ENCODE results near the gene DLG1.

DLG1 gene

GRCh38 chr3:197029511-197030167 lies 268.8 kb downstream of the DLG1 start, which contains the start of gene MELTF:
TSS of gene MELTF (minus strand) at chr3:197029817. CDS start at chr3:197029702, 115 bp downstream.
- DNase-seq (ENCODE audit: low spot score) = no peak

DNA sequence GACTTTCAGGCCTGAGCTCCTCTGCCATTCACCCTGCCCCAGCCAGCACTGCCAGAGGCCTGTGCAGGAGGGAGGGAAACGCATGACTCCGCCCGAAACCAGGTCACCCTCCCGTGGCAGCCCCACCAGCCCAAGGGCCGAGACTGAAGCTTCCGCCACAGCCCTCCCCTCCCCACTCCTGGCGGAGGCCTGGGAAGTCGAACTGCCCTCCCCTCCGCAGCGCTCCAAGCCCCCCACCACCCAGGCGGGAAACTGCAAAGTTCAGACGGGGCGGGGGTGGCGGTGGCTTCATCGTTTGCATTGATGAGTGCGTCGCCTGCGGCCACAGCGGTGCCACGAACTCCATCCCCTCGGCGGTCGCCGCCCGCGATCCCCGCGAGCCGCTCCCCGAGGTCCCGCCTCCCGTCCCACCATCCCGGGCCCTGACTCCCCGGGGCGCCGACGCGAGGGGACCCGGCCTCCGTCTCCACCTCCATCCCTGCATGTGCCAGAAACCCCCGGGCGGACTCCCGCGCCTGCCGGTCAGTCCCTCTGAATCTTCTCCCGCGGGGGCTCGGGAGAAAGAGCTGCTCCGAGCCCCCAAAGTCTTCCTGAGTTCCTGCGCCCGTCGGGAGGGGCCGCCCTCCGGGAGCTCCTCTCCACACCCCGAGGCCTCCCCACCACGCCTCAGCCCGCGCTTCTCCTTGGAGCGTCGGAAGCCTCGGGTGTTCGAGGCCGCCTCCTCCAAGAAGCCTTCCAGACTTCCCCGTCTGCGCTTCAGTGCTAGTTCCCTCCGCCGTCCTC lies 269.5 kb downstream of the DLG1 start:
- DNase-seq (ENCODE audit: low spot score) = no peak

DNA sequence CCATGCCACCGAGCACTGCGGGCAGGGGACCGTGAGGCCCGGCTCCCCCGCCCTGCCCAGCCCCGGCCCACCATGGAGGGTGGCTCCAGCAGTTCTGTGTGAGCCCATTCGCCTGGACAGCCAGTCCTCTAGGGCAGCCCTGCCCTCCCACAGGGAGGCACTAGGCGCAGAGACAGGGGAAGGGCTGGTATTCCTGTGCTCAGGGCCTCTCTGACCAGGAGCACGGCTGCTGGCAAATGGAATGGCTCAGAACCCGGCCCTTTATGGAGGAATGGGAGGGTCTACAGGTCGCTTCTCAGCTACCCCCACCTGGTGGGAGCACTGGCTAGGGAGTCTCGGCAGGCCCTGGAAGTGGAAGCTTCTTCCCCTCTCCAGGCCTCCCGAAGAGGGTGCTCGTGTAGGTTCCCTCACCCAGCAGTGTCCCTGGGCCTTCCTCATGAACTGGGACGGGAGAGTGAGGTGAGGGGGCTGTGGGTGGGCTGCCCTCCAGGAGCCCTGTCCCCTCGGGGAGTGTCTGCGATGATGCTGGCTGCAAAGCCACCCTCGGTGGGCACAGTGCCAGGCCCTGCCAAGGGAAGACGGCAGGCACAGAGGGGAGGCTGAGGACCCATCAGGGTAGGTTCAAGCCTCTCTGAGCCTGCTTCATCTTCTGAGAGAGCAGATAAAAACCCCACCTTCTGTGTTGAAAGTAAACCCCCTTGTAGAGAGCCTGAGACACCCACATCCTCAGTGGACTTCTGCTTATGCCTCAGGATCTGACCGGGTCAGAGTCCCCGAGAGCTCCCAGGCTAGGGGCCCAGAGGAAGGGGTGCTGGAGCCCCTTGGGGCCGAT lies 270.3 kb downstream of the DLG1 start:
- DNase-seq (ENCODE audit: low spot score) = no peak

DNA sequence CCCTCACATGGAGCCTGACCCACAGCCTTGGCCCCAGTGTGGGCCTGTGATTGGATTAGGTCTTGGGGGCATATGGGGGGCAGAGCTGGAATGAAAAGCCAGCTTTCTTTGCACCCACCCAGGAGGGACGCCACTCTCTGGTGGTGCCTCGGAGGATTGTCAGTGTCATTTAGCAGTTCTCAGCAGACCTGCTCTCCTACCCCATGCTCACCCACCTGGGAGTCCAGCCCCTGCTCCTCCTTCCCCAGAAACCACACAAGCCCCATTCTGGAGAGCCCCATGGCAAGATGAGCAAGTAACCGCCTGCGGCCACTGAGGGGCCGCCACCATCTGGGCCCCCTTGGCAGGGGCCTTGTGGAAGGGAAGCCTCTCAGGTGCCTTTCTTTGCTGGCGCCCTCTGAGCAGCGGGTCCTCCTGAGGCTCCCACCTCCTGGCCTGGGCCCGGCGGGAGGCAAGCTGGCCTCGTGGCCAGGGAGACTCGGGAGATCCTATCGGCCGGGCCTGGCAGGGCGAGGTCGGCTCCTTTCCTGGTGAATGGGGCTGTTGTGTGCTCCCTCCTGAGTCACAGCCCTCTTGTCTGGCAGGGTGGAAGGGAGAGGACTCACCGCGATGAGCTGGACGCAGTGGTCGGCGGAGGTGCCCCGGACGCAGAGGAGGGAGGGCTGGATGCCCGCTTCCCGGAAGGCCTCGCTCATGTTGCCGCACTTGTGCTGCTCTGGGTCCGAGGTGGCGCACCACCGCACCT lies 271.1 kb downstream of the DLG1 start:
- no peak for DNase-seq (ENCODE audit: low spot score)

- DNase-seq (ENCODE audit: low spot score) = no peak
Measured at GRCh38 chr3:197026481-197026866, 271.9 kb downstream of the DLG1 start.

DNA sequence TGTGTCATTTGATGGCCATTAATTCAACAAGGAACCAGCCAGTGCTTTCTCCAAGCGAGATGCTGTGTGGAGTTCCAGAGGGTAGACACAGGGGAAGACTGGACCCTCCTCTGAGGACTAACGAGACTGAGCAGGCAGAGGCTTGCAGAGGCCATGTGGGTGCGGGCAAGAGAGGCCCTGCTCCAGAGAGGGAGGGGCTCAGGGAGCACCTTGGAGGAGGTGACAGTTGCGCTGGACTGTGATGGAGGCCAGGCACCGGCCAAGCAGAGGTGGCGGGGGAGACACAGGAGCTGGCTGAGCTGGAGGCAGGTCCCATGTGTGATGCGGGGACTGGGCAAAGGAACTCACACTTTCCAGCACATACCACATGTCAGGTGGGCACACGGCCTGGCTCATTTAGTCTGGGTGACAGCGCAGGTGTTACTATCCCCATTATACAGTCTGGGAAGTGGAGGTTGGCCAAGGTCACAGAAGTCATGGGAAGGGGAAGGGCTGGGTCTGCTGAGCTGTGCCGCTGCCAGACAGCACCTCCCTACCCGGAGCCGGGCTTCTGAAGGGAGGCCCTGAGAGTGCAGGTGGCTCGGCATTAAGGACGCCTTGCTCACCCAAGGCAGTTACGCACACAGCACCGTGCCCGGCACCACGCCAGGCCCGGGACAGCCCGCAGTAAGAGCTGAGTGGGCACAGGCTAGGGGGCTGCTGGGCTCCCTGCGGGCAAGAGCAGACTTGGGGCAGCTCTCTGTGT lies 272.5 kb downstream of the DLG1 start:
- DNase-seq (ENCODE audit: low spot score) = no peak

GRCh38 chr3:197024881-197025735 lies 273.3 kb downstream of the DLG1 start:
- no peak for DNase-seq (ENCODE audit: low spot score)

DNA sequence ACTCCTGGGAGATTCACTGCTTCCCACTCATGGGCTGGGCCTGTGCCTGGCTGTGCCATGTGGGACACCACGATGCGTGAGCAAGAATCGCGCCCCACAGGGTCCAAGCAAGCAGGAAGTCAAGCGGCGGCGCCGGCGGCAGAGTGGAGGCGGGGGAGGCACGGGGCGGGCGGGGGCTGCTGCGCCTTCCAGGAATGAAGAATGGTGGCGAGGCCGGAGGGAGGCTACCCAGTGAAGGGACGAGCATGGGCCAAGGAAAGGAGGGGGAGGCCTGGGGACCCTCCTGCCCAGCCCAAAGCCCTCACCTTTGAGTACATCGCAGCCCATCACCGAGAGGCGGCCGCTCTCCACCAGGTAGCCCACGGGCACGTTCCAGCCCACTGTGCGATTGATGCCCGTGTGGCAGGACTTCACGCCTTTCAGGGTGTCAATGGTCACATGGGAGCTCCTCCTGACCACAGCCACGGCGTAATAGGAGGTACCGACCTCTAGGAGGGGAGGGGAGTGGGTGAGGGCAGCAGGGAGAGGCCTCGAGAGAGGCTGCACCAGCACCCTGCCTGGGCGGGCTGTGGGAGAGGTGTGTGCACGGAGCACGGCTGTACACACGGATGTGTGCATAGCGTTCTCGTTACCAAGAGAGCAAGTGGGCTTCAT lies 274.3 kb downstream of the DLG1 start:
- no peak for DNase-seq (ENCODE audit: low spot score)

DNA sequence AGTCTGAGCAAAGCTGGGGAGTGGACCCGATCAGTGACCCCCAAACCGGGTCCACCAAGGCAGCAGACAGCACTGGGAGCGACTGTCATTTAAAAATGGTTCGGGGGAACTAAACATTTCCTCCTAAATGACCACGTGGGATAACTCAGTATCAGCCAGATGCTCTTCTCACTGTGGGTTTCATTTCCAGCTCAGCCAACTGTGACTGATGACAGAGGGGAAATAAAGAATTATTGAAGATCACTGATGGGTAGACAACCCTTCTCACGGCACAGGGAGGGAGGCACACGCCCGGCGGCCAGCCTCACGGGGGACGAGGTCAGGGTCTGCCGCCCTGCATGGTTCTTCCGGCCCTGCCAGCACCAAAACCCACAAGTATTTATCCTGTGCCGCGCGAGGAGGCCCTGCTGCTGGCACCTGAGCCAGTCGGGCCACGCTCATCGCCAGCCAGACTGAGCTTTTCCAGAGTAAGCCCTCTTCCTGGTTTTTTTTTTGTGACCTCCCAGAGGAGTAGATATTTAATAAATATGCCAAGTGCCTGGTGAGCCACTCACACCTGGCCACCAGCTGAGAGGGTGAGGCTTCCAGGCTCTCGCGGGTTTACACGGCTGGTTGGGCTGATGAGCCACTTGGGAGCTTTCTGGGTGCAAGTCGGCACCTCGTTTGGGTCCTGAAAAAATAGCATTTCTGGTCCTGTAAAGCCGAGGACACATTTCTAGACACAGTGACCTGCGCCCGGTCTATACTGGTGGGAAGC lies 275.0 kb downstream of the DLG1 start:
- no peak for DNase-seq (ENCODE audit: low spot score)

- no peak for DNase-seq (ENCODE audit: low spot score)
Measured at GRCh38 chr3:197022405-197023231, 275.8 kb downstream of the DLG1 start.

DNA sequence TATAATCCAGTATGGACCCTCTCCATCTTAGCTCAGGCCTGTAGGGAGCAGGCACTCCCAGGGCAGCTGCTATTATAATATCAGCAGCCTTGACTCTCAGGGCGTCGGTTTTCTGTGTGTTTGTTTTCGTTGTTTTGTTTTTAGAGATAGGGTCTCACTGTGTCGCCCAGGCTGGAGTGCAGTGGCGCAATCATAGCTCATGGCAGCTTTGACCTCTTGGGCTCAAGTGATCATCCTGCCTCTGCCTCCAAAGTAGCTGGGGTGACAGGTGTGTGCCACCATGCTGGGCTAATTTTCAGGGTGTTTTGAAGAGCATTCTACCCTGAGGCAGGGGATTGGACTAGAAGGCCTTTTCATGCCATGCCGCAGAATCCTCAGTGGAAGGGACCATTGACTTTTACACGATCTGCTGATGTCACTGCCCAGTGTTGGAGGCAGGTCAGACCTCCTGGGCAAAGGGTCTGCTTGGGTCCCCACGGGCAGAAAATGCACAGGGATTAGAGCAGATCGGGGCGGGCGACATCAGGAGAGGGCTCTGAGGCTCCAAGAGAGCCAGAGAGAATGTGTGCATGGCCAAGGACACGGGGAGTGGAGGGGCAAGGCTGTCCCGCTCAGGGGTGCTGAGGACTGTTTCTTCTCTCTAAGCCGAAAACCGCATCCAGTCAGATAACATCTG lies 276.5 kb downstream of the DLG1 start:
- no peak for DNase-seq (ENCODE audit: low spot score)

- DNase-seq (ENCODE audit: low spot score) = no peak
Measured at GRCh38 chr3:197021231-197021630, 277.2 kb downstream of the DLG1 start.

- DNase-seq (ENCODE audit: low spot score) = no peak
Measured at GRCh38 chr3:197019535-197019934, 278.9 kb downstream of the DLG1 start.

GRCh38 chr3:197019021-197019420 lies 279.4 kb downstream of the DLG1 start:
- DNase-seq (ENCODE audit: low spot score) = no peak

GRCh38 chr3:197017003-197017402 lies 281.4 kb downstream of the DLG1 start:
- DNase-seq (ENCODE audit: low spot score) = no peak

DNA sequence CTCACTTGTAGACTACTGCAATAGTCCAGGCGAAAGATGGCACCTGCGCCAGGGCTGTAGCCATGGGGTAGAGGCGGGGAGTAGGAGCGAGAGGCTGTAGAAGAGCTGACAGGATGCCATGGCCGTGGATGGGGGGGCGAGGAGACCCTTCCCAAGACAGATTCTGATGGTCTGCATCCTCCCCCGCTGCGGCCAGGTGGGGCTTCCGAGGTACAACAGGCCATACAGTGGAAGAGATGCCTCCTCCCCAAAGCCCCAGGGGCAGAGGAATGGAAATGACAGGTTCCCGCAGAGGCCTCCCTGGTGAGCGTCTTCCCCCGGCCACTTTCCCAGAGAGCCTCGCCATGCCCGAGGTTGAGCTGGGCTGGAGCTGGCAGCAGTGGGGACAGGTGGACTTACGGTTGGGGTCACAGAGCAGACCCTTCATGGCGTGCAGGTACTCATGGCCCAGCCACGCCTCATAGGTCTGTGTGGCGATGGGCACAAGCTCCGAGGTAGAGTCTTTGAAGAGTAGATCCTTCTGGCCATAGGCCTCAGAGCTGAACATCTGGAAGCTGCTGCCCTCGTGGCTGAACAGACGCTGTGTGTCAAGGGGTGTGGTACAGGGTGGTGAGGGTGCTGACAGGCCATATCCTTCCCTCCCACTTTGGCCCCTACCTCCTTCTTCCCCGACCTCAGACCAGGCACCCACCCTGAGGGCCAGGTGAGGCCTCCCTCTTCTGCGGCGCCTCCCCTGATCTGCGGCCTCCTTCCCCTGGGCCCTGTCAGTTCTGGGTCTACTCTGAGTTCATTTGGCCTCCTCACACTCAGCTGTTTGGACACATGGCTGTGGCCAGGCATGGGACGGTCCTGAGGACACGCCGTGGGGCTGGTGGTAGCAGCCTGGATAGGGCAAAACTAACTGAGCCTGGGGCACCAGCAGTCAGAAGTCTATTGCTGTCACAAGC lies 282.3 kb downstream of the DLG1 start:
- DNase-seq (ENCODE audit: low spot score) = no peak

Data from putamen (tissue), 1 donor.